Measurements from ENCODE around the gene GJA8. TPM values are rescaled to one million over a fixed set of nuclear protein-coding genes. Genes with fewer than 3 reads are reported as not detected.
"Not testable (repeated sequence)": the region's sequence is repeated elsewhere in the genome, so short reads cannot be mapped to it uniquely, and the experiment has no call there.

GJA8 gene
- total and polyA plus RNA-seq, 4 donors = not detected

- H3K27me3 ChIP-seq (ENCODE audit: control insufficient read depth in 4 of 4, insufficient read depth in 4 of 4, low read length in 3 of 4); H3K27ac ChIP-seq (ENCODE audit: low read depth in 1 of 2, low read length in 2 of 2); DNase-seq (ENCODE audit: low spot score); H3K9me3 ChIP-seq (ENCODE audit: control insufficient read depth in 4 of 4, low read length in 3 of 4); H3K9ac ChIP-seq (ENCODE audit: low read depth in 1 of 2, low read length in 2 of 2); H3K4me3 ChIP-seq (ENCODE audit: low read depth in 1 of 3, low read length in 3 of 3); H3K36me3 ChIP-seq (ENCODE audit: control insufficient read depth in 4 of 4, insufficient read depth in 3 of 4, low read depth in 1 of 4, low read length in 3 of 4); H3K4me1 ChIP-seq (ENCODE audit: control insufficient read depth in 4 of 4, insufficient read depth in 4 of 4, low read length in 3 of 4): not testable (repeated sequence)
- 64% methylated on average over 4 of the region's 4 CpGs for WGBS
These were observed 47.6 kb upstream of the GJA8 start for GRCh38 chr1:147854989-147855388.

GRCh38 chr1:147855996-147856395 is 46.6 kb upstream of the GJA8 start:
- WGBS = 91% methylated on average over 3 of the region's 3 CpGs
- H3K4me3 ChIP-seq (ENCODE audit: low read depth in 1 of 3, low read length in 3 of 3) = not testable (repeated sequence)

DNA sequence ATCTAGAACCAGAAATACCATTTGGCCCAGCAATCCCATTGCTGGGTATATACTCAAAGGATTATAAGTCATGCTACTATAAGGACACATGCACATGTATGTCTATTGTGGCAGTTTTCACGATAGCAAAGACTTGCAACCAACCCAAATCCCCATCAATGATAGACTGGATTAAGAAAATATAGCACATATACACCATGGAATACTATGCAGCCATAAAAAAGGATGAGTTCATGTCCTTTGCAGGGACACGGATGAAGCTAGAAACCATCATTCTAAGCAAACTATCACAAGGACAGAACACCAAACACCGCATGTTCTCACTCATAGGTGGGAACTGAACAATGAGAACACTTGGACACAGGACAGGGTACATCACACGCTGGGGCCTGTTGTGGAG is 35.4 kb upstream of the GJA8 start:
- H3K9me3 ChIP-seq (ENCODE audit: control insufficient read depth in 4 of 4, low read length in 3 of 4); H3K27me3 ChIP-seq (ENCODE audit: control insufficient read depth in 4 of 4, insufficient read depth in 4 of 4, low read length in 3 of 4); H3K36me3 ChIP-seq (ENCODE audit: control insufficient read depth in 4 of 4, insufficient read depth in 3 of 4, low read depth in 1 of 4, low read length in 3 of 4); H3K27ac ChIP-seq (ENCODE audit: low read depth in 1 of 2, low read length in 2 of 2); DNase-seq (ENCODE audit: low spot score); H3K4me1 ChIP-seq (ENCODE audit: control insufficient read depth in 4 of 4, insufficient read depth in 4 of 4, low read length in 3 of 4); H3K4me3 ChIP-seq (ENCODE audit: low read depth in 1 of 3, low read length in 3 of 3); H3K9ac ChIP-seq (ENCODE audit: low read depth in 1 of 2, low read length in 2 of 2): not testable (repeated sequence)
- WGBS = 80% methylated on average over 4 of the region's 4 CpGs

More at GRCh38 chr1:147855996-147856395, 46.6 kb upstream of the GJA8 start:
- H3K9me3 ChIP-seq (ENCODE audit: control insufficient read depth in 4 of 4, low read length in 3 of 4); DNase-seq (ENCODE audit: low spot score); H3K36me3 ChIP-seq (ENCODE audit: control insufficient read depth in 4 of 4, insufficient read depth in 3 of 4, low read depth in 1 of 4, low read length in 3 of 4); H3K9ac ChIP-seq (ENCODE audit: low read depth in 1 of 2, low read length in 2 of 2); H3K27ac ChIP-seq (ENCODE audit: low read depth in 1 of 2, low read length in 2 of 2); H3K4me1 ChIP-seq (ENCODE audit: control insufficient read depth in 4 of 4, insufficient read depth in 4 of 4, low read length in 3 of 4); H3K27me3 ChIP-seq (ENCODE audit: control insufficient read depth in 4 of 4, insufficient read depth in 4 of 4, low read length in 3 of 4): not testable (repeated sequence)

- no peak overlapping the region for H3K9ac ChIP-seq (ENCODE audit: low read depth in 1 of 2, low read length in 2 of 2)
- TF ChIP-seq JUND (IDR thresholded peaks at IDR 0.05) (no peak), RXRA (IDR thresholded peaks at IDR 0.05) (no peak), HNF4A (conservative IDR thresholded peaks at IDR 0.05) (no peak)
- TF ChIP-seq, protein P1, sequence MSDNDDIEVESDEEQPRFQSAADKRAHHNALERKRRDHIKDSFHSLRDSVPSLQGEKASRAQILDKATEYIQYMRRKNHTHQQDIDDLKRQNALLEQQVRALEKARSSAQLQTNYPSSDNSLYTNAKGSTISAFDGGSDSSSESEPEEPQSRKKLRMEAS (IDR thresholded peaks at IDR 0.05) = no peak
- H3K9me3 ChIP-seq (ENCODE audit: control insufficient read depth in 4 of 4, low read length in 3 of 4) = no peaks in the 10 kb centered on the region
- no peak overlapping the region for H3K27ac ChIP-seq (ENCODE audit: low read depth in 1 of 2, low read length in 2 of 2)
- H3K27me3 ChIP-seq (ENCODE audit: control insufficient read depth in 4 of 4, insufficient read depth in 4 of 4, low read length in 3 of 4) = no peaks in the 10 kb centered on the region
- H3K36me3 ChIP-seq (ENCODE audit: control insufficient read depth in 4 of 4, insufficient read depth in 3 of 4, low read depth in 1 of 4, low read length in 3 of 4) = no peaks in the 10 kb centered on the region
- H3K4me1 ChIP-seq (ENCODE audit: control insufficient read depth in 4 of 4, insufficient read depth in 4 of 4, low read length in 3 of 4) = no peaks in the 10 kb centered on the region
- 60% methylated on average over 4 of the region's 4 CpGs for WGBS
- H3K4me3 ChIP-seq (ENCODE audit: low read depth in 1 of 3, low read length in 3 of 3) = no peak overlapping the region
- DNase-seq (ENCODE audit: low spot score) = no peak
These were observed 24.6 kb upstream of the GJA8 start for GRCh38 chr1:147878022-147878421.

GRCh38 chr1:147879911-147880310 is 22.7 kb upstream of the GJA8 start:
- Histone ChIP-seq H3K27ac (ENCODE audit: low read depth in 1 of 2, low read length in 2 of 2) (no peak overlapping the region), H3K36me3 (ENCODE audit: control insufficient read depth in 4 of 4, insufficient read depth in 3 of 4, low read depth in 1 of 4, low read length in 3 of 4) (no peaks in the 10 kb centered on the region), H3K9me3 (ENCODE audit: control insufficient read depth in 4 of 4, low read length in 3 of 4) (no peaks in the 10 kb centered on the region), H3K4me1 (ENCODE audit: control insufficient read depth in 4 of 4, insufficient read depth in 4 of 4, low read length in 3 of 4) (no peaks in the 10 kb centered on the region), H3K9ac (ENCODE audit: low read depth in 1 of 2, low read length in 2 of 2) (no peak overlapping the region), H3K4me3 (ENCODE audit: low read depth in 1 of 3, low read length in 3 of 3) (no peak overlapping the region), H3K27me3 (ENCODE audit: control insufficient read depth in 4 of 4, insufficient read depth in 4 of 4, low read length in 3 of 4) (no peaks in the 10 kb centered on the region)
- no peak for DNase-seq (ENCODE audit: low spot score)
- TF ChIP-seq RAD21 (IDR thresholded peaks at IDR 0.05) = no peak
- no peak for TF ChIP-seq ZBTB33 (IDR thresholded peaks at IDR 0.05)
